GM21381 (cell line): ENCODE measurements around the gene POLD3.

ENCODE experiments used
- ATAC-seq: cut with Tn5 transposase; IDR thresholded peaks from one replicate; pipeline ENCODE4 v1.9.1; 2021; ENCODE audit warnings: mild to moderate bottlenecking, moderate library complexity; ENCODE audit not compliant: unreplicated experiment

The POLD3 gene

DNA sequence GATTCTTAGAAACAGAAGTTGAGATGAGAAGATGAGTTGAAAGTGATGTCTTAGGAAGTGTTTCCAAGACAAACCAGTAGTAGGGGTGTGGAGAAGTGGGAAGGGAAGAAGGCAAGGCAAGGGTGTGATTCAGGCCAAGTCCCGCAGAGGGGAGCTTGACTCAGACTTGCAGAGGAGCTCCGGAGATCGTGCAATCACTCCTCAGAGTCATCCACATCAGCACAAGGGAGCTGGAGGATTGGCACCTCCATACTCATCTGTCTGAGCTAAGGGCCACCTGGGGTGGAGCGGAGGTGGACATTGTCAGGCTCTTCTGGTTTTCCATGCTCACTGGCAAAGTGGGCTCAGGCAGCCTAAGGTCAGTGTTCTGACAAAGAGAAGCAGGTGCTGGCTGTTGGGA, 94.4 kb downstream of the POLD3 start:
- no peak for ATAC-seq

DNA sequence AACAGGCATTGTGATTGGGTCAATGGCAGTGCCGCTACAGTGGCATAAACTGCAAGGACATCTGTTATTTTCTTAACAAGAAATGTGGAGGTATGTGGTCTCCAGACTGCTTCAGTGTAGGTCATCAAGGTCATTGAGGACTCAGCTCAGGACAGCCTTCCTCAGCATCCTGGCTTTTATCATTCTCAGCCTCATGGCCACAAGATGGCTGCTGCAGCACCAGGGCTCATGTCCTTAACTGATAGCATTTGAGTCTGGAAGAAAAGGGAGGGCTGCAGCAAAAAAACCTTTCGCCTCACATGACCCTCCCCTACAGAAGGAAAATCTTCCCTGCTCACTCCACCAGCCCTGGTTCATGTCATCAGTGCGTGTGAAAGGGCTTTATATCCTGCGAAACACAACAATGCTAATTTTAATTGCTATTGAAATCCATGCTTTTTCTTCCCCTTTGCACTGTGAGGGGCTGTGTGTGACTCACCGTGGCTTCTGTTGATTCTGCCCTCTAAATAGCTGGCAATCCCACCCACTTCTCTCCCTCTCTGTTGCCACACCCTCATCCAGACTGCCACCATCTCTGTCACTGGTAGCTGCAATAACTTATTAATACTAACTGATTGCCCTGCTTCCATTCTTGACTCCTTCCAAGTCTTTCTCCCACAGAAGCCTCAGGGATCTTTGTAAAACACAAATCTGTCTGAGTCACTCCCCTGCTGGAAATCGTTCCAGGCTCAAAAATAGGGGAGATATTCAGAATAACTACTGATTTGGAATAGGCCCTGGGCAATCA, 95.0 kb downstream of the POLD3 start:
- ATAC-seq, result no peak

DNA sequence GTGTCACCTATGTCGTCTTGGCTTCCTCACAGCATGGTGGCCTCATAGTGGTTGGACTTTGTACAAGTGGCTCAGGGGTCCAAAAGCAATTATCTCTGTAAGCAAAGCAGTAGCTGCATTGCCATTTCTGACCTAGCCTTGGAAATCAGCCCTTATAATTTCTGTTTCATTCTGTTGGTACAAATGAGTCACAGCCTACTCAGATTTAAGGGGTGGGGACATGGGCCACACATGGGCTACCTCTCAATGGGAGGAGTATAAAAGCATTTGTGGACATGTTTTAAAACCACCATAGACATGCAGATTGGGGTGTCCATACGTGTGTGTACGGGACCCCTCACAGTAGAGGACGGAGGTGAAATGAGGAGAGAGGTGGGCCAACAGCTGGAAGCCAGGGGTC, 97.3 kb downstream of the POLD3 start:
- ATAC-seq, result no peak

DNA sequence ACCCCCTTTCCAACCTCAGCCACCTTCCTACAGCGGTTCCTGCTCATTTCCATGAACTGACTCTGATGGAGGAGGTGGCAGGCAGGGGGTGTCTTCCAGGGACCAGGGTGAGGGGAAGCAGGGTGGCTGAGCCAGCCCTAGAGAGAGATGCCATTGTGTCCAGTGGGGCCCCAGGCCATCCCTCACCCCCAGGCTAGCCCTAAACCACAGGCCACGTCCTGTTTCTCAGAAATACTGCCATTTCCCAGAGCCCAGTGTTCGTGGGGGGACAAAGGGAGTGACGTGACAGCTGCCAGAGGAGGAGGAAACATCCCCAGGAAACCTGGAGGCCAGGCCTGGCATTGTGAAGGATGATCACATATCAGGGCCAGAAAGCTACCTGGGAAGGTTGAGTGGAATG, 99.4 kb downstream of the POLD3 start:
- no peak for ATAC-seq
